ENCODE data around the gene ZP1.
"Not testable (repeated sequence)": the region's sequence is repeated elsewhere in the genome, so short reads cannot be mapped to it uniquely, and the experiment has no call there.

The ZP1 gene

GRCh38 chr11:60897496-60897895 is 30.2 kb downstream of the ZP1 start:
- intact Hi-C loops (cut with DNase I): no loop called here
- DNase-seq: no peak

DNA sequence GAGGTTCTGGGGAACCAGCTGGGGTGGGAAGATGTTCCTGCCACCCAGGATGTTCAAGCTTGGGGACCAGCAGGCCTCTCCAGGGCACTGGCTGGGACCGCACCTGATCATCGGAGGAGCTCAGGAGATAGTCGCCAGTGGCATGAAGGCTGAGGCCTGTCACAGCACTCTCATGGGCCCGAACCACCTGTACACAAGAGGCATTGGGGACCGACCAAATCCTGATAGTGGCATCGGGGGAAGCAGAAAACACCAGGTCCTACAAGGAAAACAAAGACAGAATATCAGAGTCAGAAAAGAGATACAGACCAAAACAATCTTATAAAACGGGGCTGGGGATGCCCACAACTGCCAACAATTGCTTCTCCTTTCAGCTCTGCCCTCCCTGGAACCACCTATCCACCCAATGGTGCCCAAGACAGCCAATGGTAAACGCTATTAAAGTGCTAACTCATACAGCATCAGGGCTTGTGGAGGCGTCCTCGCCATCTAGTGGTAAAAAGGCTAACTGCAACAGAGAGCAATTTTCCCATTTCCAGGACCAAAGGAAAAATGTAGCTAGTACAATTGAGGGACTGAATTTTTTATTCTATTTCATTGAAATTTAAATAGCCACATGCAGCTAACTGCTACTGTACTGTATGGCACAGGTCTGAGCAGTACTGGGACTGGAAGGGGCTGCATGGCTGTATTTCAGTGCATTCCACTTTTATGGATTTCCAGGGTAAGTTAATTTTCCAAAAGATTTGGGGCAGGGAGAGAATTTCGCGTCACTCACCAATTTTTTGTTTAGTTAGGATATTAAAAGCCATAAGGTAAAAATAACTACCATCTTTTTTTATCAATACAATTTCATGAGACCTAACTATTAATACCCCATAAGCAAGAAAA is 31.9 kb downstream of the ZP1 start:
- intact Hi-C loops (cut with DNase I): no loop called here

GRCh38 chr11:60899977-60900376 is 32.6 kb downstream of the ZP1 start:
- intact Hi-C loops (cut with DNase I): loop anchor here (5.0 kb wide), 1 partner anchor 68 kb away; no protein-coding TSS in a partner anchor
- no peak for DNase-seq

More for the DNA sequence above, 31.9 kb downstream of the ZP1 start:
- DNase-seq: peak in 26 of 42 donors; percentile 24 to 82 (median 57)

DNA sequence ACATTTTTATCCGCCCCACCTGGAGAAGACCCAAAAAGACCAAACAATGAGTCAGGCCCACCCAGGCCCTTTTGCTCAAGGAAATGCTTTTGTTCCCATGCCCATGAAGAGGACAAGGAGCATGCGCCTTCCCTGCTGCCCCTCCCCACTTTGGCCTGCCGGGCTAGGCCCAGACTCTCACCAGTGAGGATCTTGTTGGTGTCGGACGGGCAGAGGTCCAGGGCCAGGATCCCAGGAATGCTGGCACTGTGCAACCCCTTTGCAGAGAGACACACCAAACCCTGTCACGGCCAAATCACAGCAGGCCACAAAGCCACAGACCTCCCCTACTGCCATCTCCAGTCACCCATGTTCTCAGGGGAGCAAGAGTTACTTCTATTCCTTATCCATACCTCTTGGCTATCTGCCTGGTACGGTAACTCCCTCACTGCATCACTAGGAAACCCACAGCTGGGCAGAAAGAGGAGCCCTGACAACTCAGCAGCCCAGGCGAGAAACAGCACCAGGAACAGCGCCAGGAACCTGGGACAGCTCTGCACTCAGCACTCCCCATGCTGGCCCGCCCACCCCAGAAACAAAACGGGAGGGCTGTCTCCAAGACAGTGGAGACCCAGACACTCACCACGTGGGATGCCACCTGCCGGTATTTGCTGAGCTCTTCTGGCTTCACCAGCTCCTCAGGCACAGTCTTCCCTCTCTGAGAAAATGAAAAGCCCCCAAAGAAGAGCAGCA is 33.5 kb downstream of the ZP1 start:
- intact Hi-C loops (cut with DNase I): loop anchor here (5.0 kb wide), 1 partner anchor 69 kb away; no protein-coding TSS in a partner anchor
- peak in 2 of 42 donors; percentile 23 to 34 for DNase-seq

- no peak for DNase-seq
- intact Hi-C loops (cut with DNase I): loop anchor here (5.0 kb wide), 1 partner anchor 70 kb away; no protein-coding TSS in a partner anchor
Measured at GRCh38 chr11:60902625-60903024, 35.3 kb downstream of the ZP1 start.

- intact Hi-C loops (cut with DNase I): loop anchor here (5.0 kb wide), 2 partner anchors 63 to 257 kb away; partner anchors contain the start of genes CCDC86 and VPS37C
- peak in 1 of 42 donors; percentile 12 for DNase-seq
Measured at GRCh38 chr11:60905047-60905446, 37.7 kb downstream of the ZP1 start.

- intact Hi-C loops (cut with DNase I): loop anchor here (5.0 kb wide), 2 partner anchors 63 to 257 kb away; partner anchors contain the start of genes CCDC86 and VPS37C
- peak in 14 of 42 donors; percentile 21 to 61 (median 41) for DNase-seq
Measured at GRCh38 chr11:60905551-60906113, 38.3 kb downstream of the ZP1 start.

GRCh38 chr11:60906132-60906972 is 39.0 kb downstream of the ZP1 start, which contains the start of gene PRPF19:
Gene PRPF19, minus strand, starts transcription at chr11:60906585. Its CDS starts 203 bp downstream, at chr11:60906382.
- intact Hi-C loops (cut with DNase I): loop anchor here (5.0 kb wide), 2 partner anchors 64 to 256 kb away; partner anchors contain the start of genes CCDC86 and VPS37C

GRCh38 chr11:60908803-60909202 is 41.5 kb downstream of the ZP1 start:
- intact Hi-C loops (cut with DNase I): loop anchor here (5.0 kb wide), 2 partner anchors 67 to 253 kb away; partner anchors contain the start of genes CCDC86 and VPS37C
- DNase-seq: no peak

More at GRCh38 chr11:60906132-60906972, 39.0 kb downstream of the ZP1 start, which contains the start of gene PRPF19:
- DNase-seq: peak; percentile 91 to 100 (median 98)

DNA sequence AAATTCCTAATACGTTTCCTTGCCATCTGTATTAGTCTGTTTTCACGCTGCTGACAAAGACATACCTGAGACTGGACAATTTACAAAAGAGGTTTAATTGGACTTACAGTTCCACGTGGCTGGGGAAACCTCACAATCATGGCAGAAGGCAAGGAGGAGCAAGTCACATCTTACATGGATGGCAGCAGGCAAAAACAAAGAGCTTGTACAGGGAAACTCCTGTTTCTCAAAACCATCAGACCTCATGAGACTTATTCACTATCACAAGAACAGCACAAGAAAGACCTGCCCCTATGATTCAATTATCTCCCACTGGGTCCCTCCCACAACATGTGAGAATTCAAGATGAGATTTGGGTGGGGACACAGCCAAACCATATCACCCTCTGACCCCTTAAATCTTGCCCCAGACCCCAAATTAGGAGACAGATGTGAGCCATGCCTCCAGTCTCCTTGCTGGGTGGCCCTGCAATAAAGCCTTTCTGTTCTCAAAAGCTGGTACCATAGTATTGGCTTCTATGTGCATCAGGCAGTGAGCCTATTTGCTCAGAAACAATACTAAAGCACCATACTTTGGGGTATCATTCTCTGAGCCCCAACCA is 42.4 kb downstream of the ZP1 start:
- DNase-seq: not testable (repeated sequence)
- intact Hi-C loops (cut with DNase I): loop anchor here (5.0 kb wide), 2 partner anchors 67 to 253 kb away; partner anchors contain the start of genes CCDC86 and VPS37C

- intact Hi-C loops (cut with DNase I): no loop called here
- peak in 15 of 42 donors; percentile 16 to 55 (median 33) for DNase-seq
Measured at GRCh38 chr11:60910281-60910687, 42.9 kb downstream of the ZP1 start.

GRCh38 chr11:60910711-60911380 is 43.5 kb downstream of the ZP1 start:
- intact Hi-C loops (cut with DNase I): no loop called here
- no peak for DNase-seq

- intact Hi-C loops (cut with DNase I): no loop called here
- DNase-seq: peak in 14 of 42 donors; percentile 17 to 66 (median 42)
Measured at GRCh38 chr11:60912223-60912850, 45.0 kb downstream of the ZP1 start.

DNA sequence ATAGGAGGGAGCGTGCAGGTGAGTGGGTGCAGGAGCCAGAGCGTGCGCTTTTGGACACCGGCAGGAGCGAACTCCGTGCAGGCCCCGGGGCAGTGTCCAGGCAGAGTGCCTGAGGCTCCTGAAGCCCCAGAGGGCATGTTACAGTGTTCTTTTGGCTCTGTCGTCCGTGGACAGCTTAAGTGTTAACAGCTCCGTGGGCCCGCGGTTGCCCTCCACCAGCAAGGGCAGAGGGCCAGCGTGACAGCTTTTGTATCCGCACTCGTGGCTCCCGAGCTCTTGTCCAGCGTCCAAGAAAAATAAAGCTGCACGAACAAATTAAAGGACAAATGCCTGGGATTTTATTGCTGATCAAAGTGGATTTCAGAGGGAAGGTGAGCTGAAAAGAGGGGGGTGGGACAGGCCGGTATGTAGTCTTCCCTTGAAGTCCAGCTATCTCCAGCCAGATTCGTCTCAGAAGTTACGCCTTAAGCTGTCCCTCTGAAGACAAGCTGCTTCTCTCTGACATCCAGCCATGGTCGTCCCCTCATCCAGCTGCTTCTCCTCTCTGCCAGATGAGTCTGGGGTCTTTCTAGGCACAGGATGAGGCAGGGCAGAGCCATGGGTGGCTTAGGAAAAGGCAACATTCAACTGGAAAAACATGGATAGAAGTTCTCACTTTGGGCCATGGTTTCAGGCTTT is 45.6 kb downstream of the ZP1 start:
- DNase-seq: no peak
- intact Hi-C loops (cut with DNase I): no loop called here

- intact Hi-C loops (cut with DNase I): no loop called here
- DNase-seq: peak; percentile 84 to 96 (median 92)
Measured at GRCh38 chr11:60913793-60914632, 46.7 kb downstream of the ZP1 start, which contains the start of gene TMEM109. Gene TMEM109, plus strand, starts transcription at chr11:60914158. Its CDS starts 5,536 bp downstream, at chr11:60919694.
